Panc1 (cell line): ENCODE results near the gene INAVA.

ENCODE experiments used
- POLR2AphosphoS5 ChIP-seq: IDR thresholded peaks from 2 replicates; pipeline ENCODE4 v1.6.1; 2012; ENCODE audit warnings: mild to moderate bottlenecking, low read depth, low read length, moderate library complexity
- SIN3A ChIP-seq: IDR thresholded peaks from 2 replicates; pipeline ENCODE4 v1.6.1; 2012; ENCODE audit warnings: low read depth, mild to moderate bottlenecking, low read length, moderate library complexity, borderline replicate concordance; ENCODE audit not compliant: insufficient read depth
- TCF7L2 ChIP-seq: IDR thresholded peaks from 2 replicates; pipeline ENCODE4 v1.6.1; 2011; ENCODE audit warnings: mild to moderate bottlenecking, low read depth, low read length, inconsistent platforms
- TF ChIP-seq, protein P1 (sequence below): fragments of 450-650 bp; IDR thresholded peaks from 2 replicates; pipeline ENCODE4 v1.5.1; 2017; ENCODE audit warnings: mild to moderate bottlenecking
- TF ChIP-seq, protein P2 (sequence below), 2 experiments: IDR thresholded peaks; 2 replicates each; pipeline ENCODE4 v1.6.1; 2011 to 2012; ENCODE audit warnings: low read depth in 2 of 2, control low read depth in 1 of 2, low read length in 1 of 2, mild to moderate bottlenecking in 1 of 2, moderate library complexity in 1 of 2; ENCODE audit not compliant: insufficient read depth in 1 of 2

- TF ChIP-seq POLR2AphosphoS5 (no peak), TCF7L2 (no peak), SIN3A (no peak)
- TF ChIP-seq, protein P1, sequence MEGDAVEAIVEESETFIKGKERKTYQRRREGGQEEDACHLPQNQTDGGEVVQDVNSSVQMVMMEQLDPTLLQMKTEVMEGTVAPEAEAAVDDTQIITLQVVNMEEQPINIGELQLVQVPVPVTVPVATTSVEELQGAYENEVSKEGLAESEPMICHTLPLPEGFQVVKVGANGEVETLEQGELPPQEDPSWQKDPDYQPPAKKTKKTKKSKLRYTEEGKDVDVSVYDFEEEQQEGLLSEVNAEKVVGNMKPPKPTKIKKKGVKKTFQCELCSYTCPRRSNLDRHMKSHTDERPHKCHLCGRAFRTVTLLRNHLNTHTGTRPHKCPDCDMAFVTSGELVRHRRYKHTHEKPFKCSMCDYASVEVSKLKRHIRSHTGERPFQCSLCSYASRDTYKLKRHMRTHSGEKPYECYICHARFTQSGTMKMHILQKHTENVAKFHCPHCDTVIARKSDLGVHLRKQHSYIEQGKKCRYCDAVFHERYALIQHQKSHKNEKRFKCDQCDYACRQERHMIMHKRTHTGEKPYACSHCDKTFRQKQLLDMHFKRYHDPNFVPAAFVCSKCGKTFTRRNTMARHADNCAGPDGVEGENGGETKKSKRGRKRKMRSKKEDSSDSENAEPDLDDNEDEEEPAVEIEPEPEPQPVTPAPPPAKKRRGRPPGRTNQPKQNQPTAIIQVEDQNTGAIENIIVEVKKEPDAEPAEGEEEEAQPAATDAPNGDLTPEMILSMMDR, result no peak
- TF ChIP-seq, protein P2, sequence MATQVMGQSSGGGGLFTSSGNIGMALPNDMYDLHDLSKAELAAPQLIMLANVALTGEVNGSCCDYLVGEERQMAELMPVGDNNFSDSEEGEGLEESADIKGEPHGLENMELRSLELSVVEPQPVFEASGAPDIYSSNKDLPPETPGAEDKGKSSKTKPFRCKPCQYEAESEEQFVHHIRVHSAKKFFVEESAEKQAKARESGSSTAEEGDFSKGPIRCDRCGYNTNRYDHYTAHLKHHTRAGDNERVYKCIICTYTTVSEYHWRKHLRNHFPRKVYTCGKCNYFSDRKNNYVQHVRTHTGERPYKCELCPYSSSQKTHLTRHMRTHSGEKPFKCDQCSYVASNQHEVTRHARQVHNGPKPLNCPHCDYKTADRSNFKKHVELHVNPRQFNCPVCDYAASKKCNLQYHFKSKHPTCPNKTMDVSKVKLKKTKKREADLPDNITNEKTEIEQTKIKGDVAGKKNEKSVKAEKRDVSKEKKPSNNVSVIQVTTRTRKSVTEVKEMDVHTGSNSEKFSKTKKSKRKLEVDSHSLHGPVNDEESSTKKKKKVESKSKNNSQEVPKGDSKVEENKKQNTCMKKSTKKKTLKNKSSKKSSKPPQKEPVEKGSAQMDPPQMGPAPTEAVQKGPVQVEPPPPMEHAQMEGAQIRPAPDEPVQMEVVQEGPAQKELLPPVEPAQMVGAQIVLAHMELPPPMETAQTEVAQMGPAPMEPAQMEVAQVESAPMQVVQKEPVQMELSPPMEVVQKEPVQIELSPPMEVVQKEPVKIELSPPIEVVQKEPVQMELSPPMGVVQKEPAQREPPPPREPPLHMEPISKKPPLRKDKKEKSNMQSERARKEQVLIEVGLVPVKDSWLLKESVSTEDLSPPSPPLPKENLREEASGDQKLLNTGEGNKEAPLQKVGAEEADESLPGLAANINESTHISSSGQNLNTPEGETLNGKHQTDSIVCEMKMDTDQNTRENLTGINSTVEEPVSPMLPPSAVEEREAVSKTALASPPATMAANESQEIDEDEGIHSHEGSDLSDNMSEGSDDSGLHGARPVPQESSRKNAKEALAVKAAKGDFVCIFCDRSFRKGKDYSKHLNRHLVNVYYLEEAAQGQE (IDR thresholded peaks at IDR 0.05; ENCODE audit: insufficient read depth in 1 of 2, low read depth in 2 of 2, low read length in 1 of 2), result no peak
Observed at GRCh38 chr1:200866521-200866920, 28.2 kb upstream of the INAVA start.
